ENCODE results near the gene LHFPL2. TPM values are rescaled to one million over a fixed set of nuclear protein-coding genes. Genes with fewer than 3 reads are reported as not detected.

Gene LHFPL2
- total RNA-seq, 1 experiment from 2014 or later, result 17.9 TPM

- peaks cover 54 to 84% of the 10 kb centered on the region in 2 experiments for H3K4me1 ChIP-seq (ENCODE audit: control insufficient read depth in 1 of 2, insufficient read depth in 2 of 2, low read length in 2 of 2)
Observed at GRCh38 chr5:78594610-78595457, 53.7 kb downstream of the LHFPL2 start.

More at GRCh38 chr5:78594610-78595457, 53.7 kb downstream of the LHFPL2 start:
- peak overlapping the region; percentile 80 for H3K4me2 ChIP-seq (ENCODE audit: low read length)
- POLR2A ChIA-PET, result no interaction called here
- peak overlapping the region; percentile 61 for H3K9ac ChIP-seq (ENCODE audit: low read length)
- H3K9me2 ChIP-seq (ENCODE audit: insufficient read depth), result no peaks in the 10 kb centered on the region
- intact Hi-C loops (cut with micrococcal nuclease), result no loop called here
- no peaks in the 10 kb centered on the region for H3K36me3 ChIP-seq (ENCODE audit: control insufficient read depth in 1 of 2, insufficient read depth in 2 of 2, low read length in 2 of 2)
- peak; percentile 86 for TF ChIP-seq FOSL1 (IDR thresholded peaks at IDR 0.05; ENCODE audit: low read depth)
- no peak for TF ChIP-seq EZH2 (IDR thresholded peaks at IDR 0.05)
- TF ChIP-seq POLR2A (IDR thresholded peaks at IDR 0.05; ENCODE audit: borderline replicate concordance, extremely low read depth, insufficient read depth, insufficient read length), result no peak
- no peak for TF ChIP-seq ZFX (IDR thresholded peaks at IDR 0.05)
- peak; percentile 64 for TF ChIP-seq CBX3 (IDR thresholded peaks at IDR 0.05; ENCODE audit: low read depth)
- peak; percentile 75 for TF ChIP-seq CEBPB (IDR thresholded peaks at IDR 0.05; ENCODE audit: low read depth)
- TF ChIP-seq POLR2AphosphoS5 (IDR thresholded peaks at IDR 0.05; ENCODE audit: low read depth, low read length), result peak; percentile 63
- no peak for TF ChIP-seq ZNF274 (IDR thresholded peaks at IDR 0.05; ENCODE audit: low read depth, low read length)
- TF ChIP-seq SRF (IDR thresholded peaks at IDR 0.05; ENCODE audit: low read depth), result no peak
- TF ChIP-seq, protein P1, sequence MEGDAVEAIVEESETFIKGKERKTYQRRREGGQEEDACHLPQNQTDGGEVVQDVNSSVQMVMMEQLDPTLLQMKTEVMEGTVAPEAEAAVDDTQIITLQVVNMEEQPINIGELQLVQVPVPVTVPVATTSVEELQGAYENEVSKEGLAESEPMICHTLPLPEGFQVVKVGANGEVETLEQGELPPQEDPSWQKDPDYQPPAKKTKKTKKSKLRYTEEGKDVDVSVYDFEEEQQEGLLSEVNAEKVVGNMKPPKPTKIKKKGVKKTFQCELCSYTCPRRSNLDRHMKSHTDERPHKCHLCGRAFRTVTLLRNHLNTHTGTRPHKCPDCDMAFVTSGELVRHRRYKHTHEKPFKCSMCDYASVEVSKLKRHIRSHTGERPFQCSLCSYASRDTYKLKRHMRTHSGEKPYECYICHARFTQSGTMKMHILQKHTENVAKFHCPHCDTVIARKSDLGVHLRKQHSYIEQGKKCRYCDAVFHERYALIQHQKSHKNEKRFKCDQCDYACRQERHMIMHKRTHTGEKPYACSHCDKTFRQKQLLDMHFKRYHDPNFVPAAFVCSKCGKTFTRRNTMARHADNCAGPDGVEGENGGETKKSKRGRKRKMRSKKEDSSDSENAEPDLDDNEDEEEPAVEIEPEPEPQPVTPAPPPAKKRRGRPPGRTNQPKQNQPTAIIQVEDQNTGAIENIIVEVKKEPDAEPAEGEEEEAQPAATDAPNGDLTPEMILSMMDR (IDR thresholded peaks at IDR 0.05 in 2 of 3, conservative IDR thresholded peaks at IDR 0.05 in 1 of 3; ENCODE audit: borderline replicate concordance in 1 of 3, insufficient read depth in 1 of 3, low read depth in 2 of 3, low read length in 2 of 3), result 0 out of 6 replicates have a peak, but pooled peaks of 1 of the 3 experiments have one; percentile 3
- no peak for TF ChIP-seq ATF3 (IDR thresholded peaks at IDR 0.05)
- TF ChIP-seq, protein P2, sequence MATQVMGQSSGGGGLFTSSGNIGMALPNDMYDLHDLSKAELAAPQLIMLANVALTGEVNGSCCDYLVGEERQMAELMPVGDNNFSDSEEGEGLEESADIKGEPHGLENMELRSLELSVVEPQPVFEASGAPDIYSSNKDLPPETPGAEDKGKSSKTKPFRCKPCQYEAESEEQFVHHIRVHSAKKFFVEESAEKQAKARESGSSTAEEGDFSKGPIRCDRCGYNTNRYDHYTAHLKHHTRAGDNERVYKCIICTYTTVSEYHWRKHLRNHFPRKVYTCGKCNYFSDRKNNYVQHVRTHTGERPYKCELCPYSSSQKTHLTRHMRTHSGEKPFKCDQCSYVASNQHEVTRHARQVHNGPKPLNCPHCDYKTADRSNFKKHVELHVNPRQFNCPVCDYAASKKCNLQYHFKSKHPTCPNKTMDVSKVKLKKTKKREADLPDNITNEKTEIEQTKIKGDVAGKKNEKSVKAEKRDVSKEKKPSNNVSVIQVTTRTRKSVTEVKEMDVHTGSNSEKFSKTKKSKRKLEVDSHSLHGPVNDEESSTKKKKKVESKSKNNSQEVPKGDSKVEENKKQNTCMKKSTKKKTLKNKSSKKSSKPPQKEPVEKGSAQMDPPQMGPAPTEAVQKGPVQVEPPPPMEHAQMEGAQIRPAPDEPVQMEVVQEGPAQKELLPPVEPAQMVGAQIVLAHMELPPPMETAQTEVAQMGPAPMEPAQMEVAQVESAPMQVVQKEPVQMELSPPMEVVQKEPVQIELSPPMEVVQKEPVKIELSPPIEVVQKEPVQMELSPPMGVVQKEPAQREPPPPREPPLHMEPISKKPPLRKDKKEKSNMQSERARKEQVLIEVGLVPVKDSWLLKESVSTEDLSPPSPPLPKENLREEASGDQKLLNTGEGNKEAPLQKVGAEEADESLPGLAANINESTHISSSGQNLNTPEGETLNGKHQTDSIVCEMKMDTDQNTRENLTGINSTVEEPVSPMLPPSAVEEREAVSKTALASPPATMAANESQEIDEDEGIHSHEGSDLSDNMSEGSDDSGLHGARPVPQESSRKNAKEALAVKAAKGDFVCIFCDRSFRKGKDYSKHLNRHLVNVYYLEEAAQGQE (IDR thresholded peaks at IDR 0.05; ENCODE audit: low read depth), result no peak
- no peak for TF ChIP-seq TCF7L2 (IDR thresholded peaks at IDR 0.05; ENCODE audit: borderline replicate concordance, extremely low read depth, insufficient read depth, insufficient read length)
- TF ChIP-seq, protein P3, sequence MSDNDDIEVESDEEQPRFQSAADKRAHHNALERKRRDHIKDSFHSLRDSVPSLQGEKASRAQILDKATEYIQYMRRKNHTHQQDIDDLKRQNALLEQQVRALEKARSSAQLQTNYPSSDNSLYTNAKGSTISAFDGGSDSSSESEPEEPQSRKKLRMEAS (IDR thresholded peaks at IDR 0.05), result peak; percentile 65; the same call in 1 of the 2 replicates
- peak; percentile 77 for TF ChIP-seq SP1 (IDR thresholded peaks at IDR 0.05; ENCODE audit: low read depth)
- peak; percentile 83 for TF ChIP-seq JUND (IDR thresholded peaks at IDR 0.05)
- no peak for TF ChIP-seq SIN3A (IDR thresholded peaks at IDR 0.05; ENCODE audit: low read depth)
- TF ChIP-seq RAD21 (IDR thresholded peaks at IDR 0.05; ENCODE audit: low read depth), result peak; percentile 24; the same call in 1 of the 2 replicates
- TF ChIP-seq YY1 (IDR thresholded peaks at IDR 0.05; ENCODE audit: extremely low read depth, insufficient replicate concordance, low read depth, low read length), result no peak
- no peak for TF ChIP-seq ELF1 (IDR thresholded peaks at IDR 0.05; ENCODE audit: borderline replicate concordance, low read depth)
- TF ChIP-seq EGR1 (IDR thresholded peaks at IDR 0.05; ENCODE audit: low read depth), result no peak
- no peak for TF ChIP-seq EZH2phosphoT487 (IDR thresholded peaks at IDR 0.05; ENCODE audit: borderline replicate concordance)
- no peaks in the 10 kb centered on the region for H3K9me3 ChIP-seq (ENCODE audit: control insufficient read depth in 1 of 2, insufficient read depth in 1 of 2, low read depth in 1 of 2, low read length in 2 of 2)
- H4K20me1 ChIP-seq (ENCODE audit: insufficient read depth), result no peaks in the 10 kb centered on the region
- peak; percentile 87 for DNase-seq (ENCODE audit: low read depth, low spot score)
- no peaks in the 10 kb centered on the region for H3K27me3 ChIP-seq (ENCODE audit: insufficient read depth, low read length)
- peak overlapping the region; percentile 62 for H3K27ac ChIP-seq (ENCODE audit: low read depth, low read length)
- RAD21 ChIA-PET (ENCODE audit: low non-redundant PET in 1 of 2, low total read pairs in 2 of 2, uncharacterized antibody in 2 of 2, unreplicated experiment in 2 of 2), result no interaction called here
- no peak overlapping the region for H2AFZ ChIP-seq (ENCODE audit: low read depth, low read length, poor library complexity, severe bottlenecking)
- BruUV-seq (replicated peaks), result TSS peak; percentile 65
- CTCF ChIA-PET, result no interaction called here
- peak; percentile 86 for ATAC-seq
- peak overlapping the region in 1 of 2 experiments; percentile 32; a peak in 2 of 4 replicates for H3K4me3 ChIP-seq (replicated peaks in 1 of 2; ENCODE audit: low read depth in 1 of 2, low read length in 2 of 2)
- H3K79me2 ChIP-seq (ENCODE audit: insufficient read depth, low read length), result peaks cover 14% of the 10 kb centered on the region; the same call in 1 of the 2 replicates
